H9 (cell line): ENCODE results near the gene STAG2. TPM values are rescaled to one million over a fixed set of nuclear protein-coding genes. Genes with fewer than 3 reads are reported as not detected.

Source experiments
- DNase-seq: peaks from one replicate; pipeline ENCODE4 v3.0.0-alpha.2; 2017
- H2AFZ ChIP-seq: one replicate; pipeline ENCODE4 v1.6.1; 2013; ENCODE audit warnings: mild to moderate bottlenecking, low read length, control low read depth, moderate library complexity
- H2AK5ac ChIP-seq: 2 replicates; pipeline ENCODE4 v1.6.1; 2013; ENCODE audit warnings: low read length, control low read depth, mixed read lengths; ENCODE audit not compliant: insufficient read length
- H2BK120ac ChIP-seq: one replicate; pipeline ENCODE4 v1.6.1; 2013; ENCODE audit warnings: low read depth, mild to moderate bottlenecking, low read length, control low read depth, inconsistent platforms; ENCODE audit not compliant: poor library complexity, severe bottlenecking
- H2BK12ac ChIP-seq: 2 replicates; pipeline ENCODE4 v1.6.1; 2013; ENCODE audit warnings: low read length, control low read depth, mixed read lengths, low read depth; ENCODE audit not compliant: insufficient read length
- H2BK15ac ChIP-seq: 2 replicates; pipeline ENCODE4 v1.6.1; 2013; ENCODE audit warnings: low read depth, low read length, control low read depth
- H2BK20ac ChIP-seq: one replicate; pipeline ENCODE4 v1.6.1; 2013; ENCODE audit warnings: low read depth, mild to moderate bottlenecking, low read length, control low read depth, inconsistent platforms; ENCODE audit not compliant: poor library complexity, severe bottlenecking
- H2BK5ac ChIP-seq: 2 replicates; pipeline ENCODE4 v1.6.1; 2013; ENCODE audit warnings: low read length, control low read depth, mixed read lengths; ENCODE audit not compliant: insufficient read length
- H3K14ac ChIP-seq: 2 replicates; pipeline ENCODE4 v1.6.1; 2013; ENCODE audit warnings: low read length, control low read depth; ENCODE audit not compliant: insufficient read depth
- H3K18ac ChIP-seq: 2 replicates; pipeline ENCODE4 v1.6.1; 2013; ENCODE audit warnings: low read depth, mild to moderate bottlenecking, mixed read lengths, low read length, control low read depth; ENCODE audit not compliant: insufficient read length
- H3K23ac ChIP-seq: 2 replicates; pipeline ENCODE4 v1.6.1; 2013; ENCODE audit warnings: low read length, control low read depth, mixed read lengths, low read depth; ENCODE audit not compliant: insufficient read length
- H3K23me2 ChIP-seq: 2 replicates; pipeline ENCODE4 v1.6.1; 2013; ENCODE audit warnings: low read depth, mild to moderate bottlenecking, mixed read lengths, low read length, control low read depth; ENCODE audit not compliant: insufficient read length, poor library complexity, severe bottlenecking
- H3K27ac ChIP-seq: 2 replicates; pipeline ENCODE4 v1.5.1; 2013; ENCODE audit warnings: low read length, control low read depth, mixed read lengths, low read depth; ENCODE audit not compliant: insufficient read length
- H3K27me3 ChIP-seq: 2 replicates; pipeline ENCODE4 v1.6.1; 2013; ENCODE audit warnings: low read length, control low read depth, inconsistent platforms; ENCODE audit not compliant: insufficient read depth
- H3K4ac ChIP-seq: 2 replicates; pipeline ENCODE4 v1.6.1; 2013; ENCODE audit warnings: low read depth, mild to moderate bottlenecking, control low read depth, inconsistent platforms, low read length, moderate library complexity
- H3K4me1 ChIP-seq: 2 replicates; pipeline ENCODE4 v1.6.1; 2013; ENCODE audit warnings: low read length, control low read depth, inconsistent platforms; ENCODE audit not compliant: insufficient read depth
- H3K4me2 ChIP-seq: 2 replicates; pipeline ENCODE4 v1.6.1; 2013; ENCODE audit warnings: low read length, control low read depth, mixed read lengths; ENCODE audit not compliant: insufficient read length, insufficient read depth
- H3K56ac ChIP-seq: 2 replicates; pipeline ENCODE4 v1.6.1; 2013; ENCODE audit warnings: low read depth, mild to moderate bottlenecking, mixed read lengths, low read length, control low read depth; ENCODE audit not compliant: insufficient read length
- H3K79me1 ChIP-seq: 2 replicates; pipeline ENCODE4 v1.6.1; 2013; ENCODE audit warnings: low read depth, mild to moderate bottlenecking, moderate library complexity, low read length, control low read depth, inconsistent platforms; ENCODE audit not compliant: insufficient read depth, poor library complexity, severe bottlenecking
- H3K79me2 ChIP-seq: 2 replicates; pipeline ENCODE4 v1.6.1; 2013; ENCODE audit warnings: low read length, control low read depth, inconsistent platforms; ENCODE audit not compliant: insufficient read depth
- H3K9ac ChIP-seq: 2 replicates; pipeline ENCODE4 v1.6.1; 2013; ENCODE audit warnings: low read length, control low read depth, mixed read lengths; ENCODE audit not compliant: insufficient read length; ENCODE audit errors: extremely low read depth
- H3K9me3 ChIP-seq: one replicate; pipeline ENCODE4 v1.6.1; 2013; ENCODE audit warnings: low read depth, low read length, inconsistent platforms; ENCODE audit not compliant: control insufficient read depth
- H3T11ph ChIP-seq: one replicate; pipeline ENCODE4 v1.6.1; 2013; ENCODE audit warnings: mild to moderate bottlenecking, low read length, control low read depth, inconsistent platforms
- H4K20me1 ChIP-seq: one replicate; pipeline ENCODE4 v1.6.1; 2013; ENCODE audit not compliant: control insufficient read depth, insufficient read length, insufficient read depth
- H4K5ac ChIP-seq: 2 replicates; pipeline ENCODE4 v1.6.1; 2013; ENCODE audit warnings: low read depth, mild to moderate bottlenecking, mixed read lengths, low read length, control low read depth; ENCODE audit not compliant: insufficient read length
- H4K8ac ChIP-seq: replicated peaks from 2 replicates; pipeline ENCODE4 v1.6.1; 2013; ENCODE audit warnings: low read length, control low read depth, mixed read lengths, low read depth; ENCODE audit not compliant: insufficient read length
- H4K91ac ChIP-seq: 2 replicates; pipeline ENCODE4 v1.6.1; 2013; ENCODE audit warnings: low read depth, mild to moderate bottlenecking, moderate library complexity, mixed read lengths, low read length, control low read depth; ENCODE audit not compliant: insufficient read length
- H3K27ac Mint-ChIP-seq, 3 experiments: 2 replicates in 2 of 3; 3 replicates in 1 of 3; pipeline ENCODE4 v1.8.0; 2020 to 2021; ENCODE audit warnings: mixed read lengths in 3 of 3, mild to moderate bottlenecking in 1 of 3, moderate library complexity in 1 of 3
- H3K27me3 Mint-ChIP-seq: 2 replicates; pipeline ENCODE4 v1.8.0; 2021; ENCODE audit warnings: low read depth, mild to moderate bottlenecking, moderate library complexity, mixed read lengths
- H3K36me3 Mint-ChIP-seq, 3 experiments: 2 replicates in 2 of 3; 3 replicates in 1 of 3; pipeline ENCODE4 v1.8.0; 2020 to 2021; ENCODE audit warnings: low read depth in 3 of 3, mixed read lengths in 3 of 3; ENCODE audit not compliant: insufficient read depth in 1 of 3
- H3K4me1 Mint-ChIP-seq, 2 experiments: 2 replicates each; pipeline ENCODE4 v1.8.0; 2020; ENCODE audit warnings: mixed read lengths in 2 of 2
- H3K4me3 Mint-ChIP-seq, 2 experiments: 2 replicates in 1 of 2; 3 replicates in 1 of 2; pipeline ENCODE4 v1.8.0; 2020 to 2021; ENCODE audit warnings: mild to moderate bottlenecking in 2 of 2, mixed read lengths in 2 of 2, moderate library complexity in 1 of 2
- H3K9me3 Mint-ChIP-seq, 2 experiments: 2 replicates in 1 of 2; 3 replicates in 1 of 2; pipeline ENCODE4 v1.8.0; 2020; ENCODE audit warnings: mild to moderate bottlenecking in 2 of 2, mixed read lengths in 2 of 2, moderate library complexity in 1 of 2
- WGBS: extraction: QIAGEN DNeasy Blood & Tissue Kit; methylation state at CpG from one replicate; pipeline ENCODE4 v1.1.7; 2013; ENCODE audit warnings: missing lambda C conversion rate, low lambda C conversion rate, mixed read lengths; ENCODE audit not compliant: insufficient read length; ENCODE audit errors: extremely low coverage; 5-methylcytosine and 5-hydroxymethylcytosine counted together
- total RNA-seq: library from RNA; stranded (reverse); gene quantifications from 2 replicates; pipeline ENCODE4 v1.2.1, GENCODE V29; 2021
- TF ChIP-seq, protein P1 (sequence below): fragments of 200-600 bp; sonication (generic); conservative IDR thresholded peaks from 3 replicates; pipeline ENCODE4 v1.8.0; 2021; ENCODE audit warnings: antibody characterized with exemption, mild to moderate bottlenecking

The STAG2 gene
- total RNA-seq, 1 experiment from 2014 or later, result 81.6 TPM

DNA sequence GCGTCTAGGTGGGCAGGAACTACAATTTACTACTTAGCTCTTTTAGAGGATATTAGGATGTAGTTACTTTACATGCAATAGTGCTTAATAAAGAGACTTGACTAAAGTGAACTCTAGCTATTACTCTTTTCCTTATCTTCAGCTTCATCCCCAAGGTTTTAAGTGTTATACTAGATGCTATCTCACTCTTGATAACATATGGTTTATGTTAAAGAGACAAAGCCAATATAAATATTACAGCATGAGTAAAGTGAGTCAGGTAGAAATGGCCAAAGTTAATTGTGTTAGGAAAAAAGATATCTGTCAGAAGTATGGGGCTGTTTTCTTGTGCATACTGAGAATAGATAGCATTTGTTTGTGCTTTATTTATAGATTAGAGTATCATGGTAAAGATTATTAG, 80.5 kb downstream of the STAG2 start:
- Histone ChIP-seq H3K18ac (no peak overlapping the region), H3K79me1 (no peaks in the 10 kb centered on the region), H2BK20ac (no peak overlapping the region), H2AFZ (no peak overlapping the region), H3K4ac (no peak overlapping the region), H3K9me3 (no peaks in the 10 kb centered on the region), H3K4me2 (no peak overlapping the region), H2BK120ac (no peak overlapping the region), H3K23me2 (no peaks in the 10 kb centered on the region), H4K20me1 (no peaks in the 10 kb centered on the region), H3K14ac (no peak overlapping the region), H3T11ph (no peak overlapping the region), H2BK5ac (no peak overlapping the region), H4K5ac (no peak overlapping the region), H2BK15ac (no peak overlapping the region), H4K8ac (no peak overlapping the region), H3K4me1 (no peaks in the 10 kb centered on the region), H3K56ac (no peak overlapping the region), H4K91ac (no peak overlapping the region), H3K27ac (no peak overlapping the region), H3K9ac (no peak overlapping the region), H2BK12ac (no peak overlapping the region), H3K79me2 (no peaks in the 10 kb centered on the region), H3K23ac (no peak overlapping the region), H3K27me3 (no peaks in the 10 kb centered on the region), H2AK5ac (no peak overlapping the region)
- H3K4me3 Mint-ChIP-seq, result no peak overlapping the region
- TF ChIP-seq, protein P1, sequence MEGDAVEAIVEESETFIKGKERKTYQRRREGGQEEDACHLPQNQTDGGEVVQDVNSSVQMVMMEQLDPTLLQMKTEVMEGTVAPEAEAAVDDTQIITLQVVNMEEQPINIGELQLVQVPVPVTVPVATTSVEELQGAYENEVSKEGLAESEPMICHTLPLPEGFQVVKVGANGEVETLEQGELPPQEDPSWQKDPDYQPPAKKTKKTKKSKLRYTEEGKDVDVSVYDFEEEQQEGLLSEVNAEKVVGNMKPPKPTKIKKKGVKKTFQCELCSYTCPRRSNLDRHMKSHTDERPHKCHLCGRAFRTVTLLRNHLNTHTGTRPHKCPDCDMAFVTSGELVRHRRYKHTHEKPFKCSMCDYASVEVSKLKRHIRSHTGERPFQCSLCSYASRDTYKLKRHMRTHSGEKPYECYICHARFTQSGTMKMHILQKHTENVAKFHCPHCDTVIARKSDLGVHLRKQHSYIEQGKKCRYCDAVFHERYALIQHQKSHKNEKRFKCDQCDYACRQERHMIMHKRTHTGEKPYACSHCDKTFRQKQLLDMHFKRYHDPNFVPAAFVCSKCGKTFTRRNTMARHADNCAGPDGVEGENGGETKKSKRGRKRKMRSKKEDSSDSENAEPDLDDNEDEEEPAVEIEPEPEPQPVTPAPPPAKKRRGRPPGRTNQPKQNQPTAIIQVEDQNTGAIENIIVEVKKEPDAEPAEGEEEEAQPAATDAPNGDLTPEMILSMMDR, result no peak
- H3K36me3 Mint-ChIP-seq, result peaks cover 6 to 54% (median 43%) of the 10 kb centered on the region in 3 experiments; a peak in 6 of 7 replicates
- DNase-seq, result no peak
- WGBS, result no CpG with 5 or more reads among the region's 1 CpG
- H3K27ac Mint-ChIP-seq, result no peak overlapping the region; a peak in 1 of 7 replicates
- H3K4me1 Mint-ChIP-seq, result no peaks in the 10 kb centered on the region
- peaks cover 0 to 42% of the 10 kb centered on the region in 2 experiments; a peak in 2 of 5 replicates for H3K9me3 Mint-ChIP-seq
- H3K27me3 Mint-ChIP-seq, result no peaks in the 10 kb centered on the region
